SK-N-SH (cell line): ENCODE results near the gene CFAP52.

Source experiments
- CTCF ChIP-seq: fragments of 200-600 bp; sonication (generic); IDR thresholded peaks from 2 replicates; pipeline ENCODE4 v1.6.1; 2017; ENCODE audit warnings: antibody characterized with exemption, mild to moderate bottlenecking, moderate library complexity
- EP300 ChIP-seq, 2 experiments: IDR thresholded peaks; 2 replicates each; pipeline versions ENCODE4 v1.4.0 to v1.6.1; 2012; ENCODE audit warnings: borderline replicate concordance in 1 of 2, low read depth in 1 of 2, low read length in 1 of 2
- TF ChIP-seq, protein P1 (sequence below): IDR thresholded peaks from 2 replicates; pipeline ENCODE4 v1.6.1; 2012; ENCODE audit warnings: mild to moderate bottlenecking, low read depth, low read length, moderate library complexity

DNA sequence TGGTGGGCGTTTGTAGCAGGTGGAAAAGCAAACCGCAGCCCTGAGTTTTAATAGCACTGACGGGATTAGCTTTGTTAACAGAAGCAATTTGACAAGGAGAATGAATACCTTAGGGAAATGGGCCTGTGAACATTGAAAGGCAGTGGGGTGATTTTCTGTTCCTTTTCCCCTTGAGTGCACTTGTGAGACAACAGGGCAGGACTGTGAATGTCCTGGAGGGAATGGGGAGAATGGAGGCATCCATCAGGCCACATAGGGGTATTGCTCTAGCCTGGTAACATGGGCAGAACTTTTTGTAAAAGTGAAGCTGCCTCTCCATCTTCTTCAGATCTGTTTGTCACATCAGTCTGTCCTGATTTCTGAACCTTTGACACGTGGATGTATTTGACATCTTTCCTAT lies 95.1 kb downstream of the CFAP52 start:
- TF ChIP-seq, protein P1, sequence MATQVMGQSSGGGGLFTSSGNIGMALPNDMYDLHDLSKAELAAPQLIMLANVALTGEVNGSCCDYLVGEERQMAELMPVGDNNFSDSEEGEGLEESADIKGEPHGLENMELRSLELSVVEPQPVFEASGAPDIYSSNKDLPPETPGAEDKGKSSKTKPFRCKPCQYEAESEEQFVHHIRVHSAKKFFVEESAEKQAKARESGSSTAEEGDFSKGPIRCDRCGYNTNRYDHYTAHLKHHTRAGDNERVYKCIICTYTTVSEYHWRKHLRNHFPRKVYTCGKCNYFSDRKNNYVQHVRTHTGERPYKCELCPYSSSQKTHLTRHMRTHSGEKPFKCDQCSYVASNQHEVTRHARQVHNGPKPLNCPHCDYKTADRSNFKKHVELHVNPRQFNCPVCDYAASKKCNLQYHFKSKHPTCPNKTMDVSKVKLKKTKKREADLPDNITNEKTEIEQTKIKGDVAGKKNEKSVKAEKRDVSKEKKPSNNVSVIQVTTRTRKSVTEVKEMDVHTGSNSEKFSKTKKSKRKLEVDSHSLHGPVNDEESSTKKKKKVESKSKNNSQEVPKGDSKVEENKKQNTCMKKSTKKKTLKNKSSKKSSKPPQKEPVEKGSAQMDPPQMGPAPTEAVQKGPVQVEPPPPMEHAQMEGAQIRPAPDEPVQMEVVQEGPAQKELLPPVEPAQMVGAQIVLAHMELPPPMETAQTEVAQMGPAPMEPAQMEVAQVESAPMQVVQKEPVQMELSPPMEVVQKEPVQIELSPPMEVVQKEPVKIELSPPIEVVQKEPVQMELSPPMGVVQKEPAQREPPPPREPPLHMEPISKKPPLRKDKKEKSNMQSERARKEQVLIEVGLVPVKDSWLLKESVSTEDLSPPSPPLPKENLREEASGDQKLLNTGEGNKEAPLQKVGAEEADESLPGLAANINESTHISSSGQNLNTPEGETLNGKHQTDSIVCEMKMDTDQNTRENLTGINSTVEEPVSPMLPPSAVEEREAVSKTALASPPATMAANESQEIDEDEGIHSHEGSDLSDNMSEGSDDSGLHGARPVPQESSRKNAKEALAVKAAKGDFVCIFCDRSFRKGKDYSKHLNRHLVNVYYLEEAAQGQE: no peak
- TF ChIP-seq CTCF: no peak
- no peak for TF ChIP-seq EP300 (IDR thresholded peaks at IDR 0.05; ENCODE audit: borderline replicate concordance in 1 of 2, low read depth in 1 of 2, low read length in 1 of 2)
